Ureter (tissue), 1 donor: ENCODE results near the gene DLL3. TPM values are rescaled to one million over a fixed set of nuclear protein-coding genes. Genes with fewer than 3 reads are reported as not detected.

Source experiments
- DNase-seq: peaks from one replicate; pipeline ENCODE4 v3.0.0-alpha.2; 2020; ENCODE audit warnings: low spot score
- total RNA-seq: library from RNA; stranded (reverse); gene quantifications from one replicate; pipeline ENCODE4 v1.2.4, GENCODE V29; 2023
- donor health status: DM: yes; HTN: yes; CAD: no.

DLL3 gene
- total RNA-seq, 1 donor from 2014 or later, result not detected

- no peak for DNase-seq
Measured at GRCh38 chr19:39555883-39556282, 57.1 kb downstream of the DLL3 start.

Other genes with a start within 250 kb of the DLL3 start
- not detected for gene IFNL2, start 230.6 kb upstream of the DLL3 start, total RNA-seq
- gene IFNL1, start 202.5 kb upstream of the DLL3 start, total RNA-seq, result not detected
- 1.7 TPM for gene LRFN1, start 178.1 kb upstream of the DLL3 start, total RNA-seq
- 22.3 TPM for gene GMFG, start 162.9 kb upstream of the DLL3 start, total RNA-seq
- gene SAMD4B, start 156.5 kb upstream of the DLL3 start, total RNA-seq, result 104 TPM
- 36.9 TPM for gene PAF1, start 107.8 kb upstream of the DLL3 start, total RNA-seq
- 51.8 TPM for gene MED29, start 107.6 kb upstream of the DLL3 start, total RNA-seq
- gene ZFP36, start 92.1 kb upstream of the DLL3 start, total RNA-seq, result 230 TPM
- 38.8 TPM for gene PLEKHG2, start 86.3 kb upstream of the DLL3 start, total RNA-seq
- 2,118 TPM for gene RPS16, start 63.0 kb upstream of the DLL3 start, total RNA-seq
- 121 TPM for gene SUPT5H, start 53.4 kb upstream of the DLL3 start, total RNA-seq
- 64.9 TPM for gene TIMM50, start 18.1 kb upstream of the DLL3 start, total RNA-seq
- gene SELENOV, start 16.2 kb downstream of the DLL3 start, total RNA-seq, result not detected
- 2.4 TPM for gene EID2B, start 33.9 kb downstream of the DLL3 start, total RNA-seq
- 10.4 TPM for gene EID2, start 41.2 kb downstream of the DLL3 start, total RNA-seq
- not detected for gene LGALS13, start 103.6 kb downstream of the DLL3 start, total RNA-seq
- not detected for gene LGALS16, start 157.0 kb downstream of the DLL3 start, total RNA-seq
- not detected for gene LGALS14, start 205.5 kb downstream of the DLL3 start, total RNA-seq
- gene CLC, start 239.1 kb downstream of the DLL3 start, total RNA-seq, result not detected